Colonic mucosa (tissue), 4 donors: ENCODE measurements around the gene CCDC91. TPM values are rescaled to one million over a fixed set of nuclear protein-coding genes. Genes with fewer than 3 reads are reported as not detected.

ENCODE experiments used
- DNase-seq: peaks from one replicate; pipeline ENCODE4 v3.0.0-alpha.2; 2020
- H3K27ac ChIP-seq: fragments of 200-600 bp; one replicate; pipeline ENCODE4 v1.8.0; 2021
- H3K27me3 ChIP-seq: fragments of 200-600 bp; one replicate; pipeline ENCODE4 v1.8.0; 2021
- H3K36me3 ChIP-seq: fragments of 200-600 bp; one replicate; pipeline ENCODE4 v1.8.0; 2021
- H3K4me1 ChIP-seq: fragments of 200-600 bp; one replicate; pipeline ENCODE4 v1.8.0; 2021; ENCODE audit warnings: mild to moderate bottlenecking
- H3K4me3 ChIP-seq: fragments of 200-600 bp; one replicate; pipeline ENCODE4 v1.8.0; 2021
- H3K9ac ChIP-seq, 2 donors: one replicate each; pipeline ENCODE4 v1.7.0; 2013; ENCODE audit warnings: control low read depth in 2 of 2, low read depth in 2 of 2, low read length in 2 of 2
- H3K9me3 ChIP-seq: fragments of 200-600 bp; one replicate; pipeline ENCODE4 v1.8.0; 2021
- CTCF ChIP-seq: fragments of 200-600 bp; IDR thresholded peaks from one replicate; pipeline ENCODE4 v1.8.0; 2022; ENCODE audit warnings: antibody characterized with exemption, mild to moderate bottlenecking
- intact Hi-C: fragments of 100-400 bp; cut with DNase I; formaldehyde crosslinking; loops from one replicate; pipeline ENCODE4 v1.14.1; 2022
- total RNA-seq, 2 donors: library from RNA; stranded (reverse); fragmentation: NEBNext Ultra II Directional in 1 of 2; extraction: Animal tissue kit (Norgen Biotek cat#: 25700) in 1 of 2; gene quantifications; one replicate each; pipeline ENCODE4 v1.2.1, GENCODE V29; 2021
- donor health status: healthy.
- donor health status: DM: no; HTN: no; CAD: no.
- donor health status: DM: no; HTN: no; CAD: no.

Gene CCDC91
- total RNA-seq, 2 donors from 2014 or later: 15.6 to 20.5 TPM

DNA sequence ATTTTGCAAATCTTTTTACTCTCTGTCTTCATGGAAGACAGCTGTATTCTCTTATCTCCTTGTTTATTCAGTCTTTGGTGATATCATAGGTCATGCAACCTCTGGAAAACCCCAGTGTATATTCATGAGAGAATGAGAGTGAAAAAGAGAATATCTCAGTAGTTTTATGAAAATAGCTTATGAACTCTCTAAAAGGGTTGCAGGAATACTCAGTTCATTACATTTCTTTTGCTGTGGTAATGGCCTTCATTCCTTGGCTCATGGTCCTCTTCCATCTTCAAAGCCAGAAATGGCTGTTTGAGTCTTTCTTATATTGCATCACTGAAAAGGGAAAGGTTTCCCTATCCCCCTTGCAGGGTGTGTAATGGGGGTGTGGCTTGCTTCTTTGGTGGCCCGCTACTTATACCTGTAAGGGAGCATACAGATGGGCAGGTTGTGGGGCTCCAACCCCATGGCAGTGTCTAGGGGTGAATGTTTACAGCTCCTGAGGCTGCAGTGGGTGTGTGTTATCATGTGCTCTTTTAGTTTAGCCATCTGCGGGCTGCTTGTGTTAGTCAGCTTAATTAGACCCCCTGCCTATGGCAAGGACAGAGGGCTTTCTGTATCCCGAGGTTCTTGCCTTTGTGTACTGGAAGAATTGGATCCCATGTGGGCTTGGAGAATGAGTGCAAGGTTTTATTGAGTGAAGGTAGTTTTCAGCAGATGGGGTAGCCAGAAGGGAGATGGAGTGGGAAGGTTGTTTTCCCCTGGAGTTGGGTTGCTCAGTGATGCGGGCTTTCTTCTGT is 150.2 kb downstream of the CCDC91 start:
- DNase-seq: no peak
- Histone ChIP-seq H3K9me3 (no peaks in the 10 kb centered on the region), H3K27ac (no peak overlapping the region), H3K27me3 (no peaks in the 10 kb centered on the region), H3K9ac (no peak overlapping the region), H3K4me3 (no peak overlapping the region), H3K4me1 (no peaks in the 10 kb centered on the region), H3K36me3 (no peaks in the 10 kb centered on the region)
- no peak for TF ChIP-seq CTCF
- intact Hi-C loops: no loop called here

- intact Hi-C loops: no loop called here
- TF ChIP-seq CTCF: no peak
- H3K27ac ChIP-seq: no peak overlapping the region
- no peaks in the 10 kb centered on the region for H3K36me3 ChIP-seq
- H3K27me3 ChIP-seq: no peaks in the 10 kb centered on the region
- H3K4me1 ChIP-seq: no peaks in the 10 kb centered on the region
- no peak for DNase-seq
- no peak overlapping the region for H3K9ac ChIP-seq
- H3K9me3 ChIP-seq: no peaks in the 10 kb centered on the region
- H3K4me3 ChIP-seq: no peak overlapping the region
These were observed 153.5 kb downstream of the CCDC91 start for GRCh38 chr12:28343713-28344112.

GRCh38 chr12:28346567-28346966 is 156.3 kb downstream of the CCDC91 start:
- no peak for DNase-seq
- no peaks in the 10 kb centered on the region for H3K27me3 ChIP-seq
- H3K27ac ChIP-seq: no peak overlapping the region
- intact Hi-C loops: no loop called here
- H3K4me1 ChIP-seq: no peaks in the 10 kb centered on the region
- no peak for TF ChIP-seq CTCF
- H3K9me3 ChIP-seq: no peaks in the 10 kb centered on the region
- H3K9ac ChIP-seq: no peak overlapping the region
- H3K4me3 ChIP-seq: no peak overlapping the region
- H3K36me3 ChIP-seq: no peaks in the 10 kb centered on the region

DNA sequence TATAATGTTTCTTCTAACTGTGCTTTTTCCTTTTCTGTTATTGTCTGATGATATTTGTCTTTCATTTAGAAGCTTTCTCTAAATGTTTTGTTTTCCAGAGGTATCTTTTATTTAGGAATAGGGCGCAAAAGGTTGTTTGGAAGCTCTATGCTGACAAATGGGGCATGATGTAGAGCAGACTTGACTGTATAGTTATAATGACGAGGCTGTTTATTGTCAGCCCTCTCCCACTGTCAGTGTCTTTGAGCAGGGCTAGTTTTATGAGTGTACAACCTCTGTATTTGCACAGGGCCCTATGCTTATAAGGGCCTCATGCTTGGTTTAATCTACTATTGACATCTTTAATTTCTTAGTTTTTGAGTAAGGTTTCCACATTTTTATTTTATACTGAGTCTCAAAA is 158.9 kb downstream of the CCDC91 start:
- H3K9ac ChIP-seq: no peak overlapping the region
- H3K27me3 ChIP-seq: no peaks in the 10 kb centered on the region
- no peaks in the 10 kb centered on the region for H3K9me3 ChIP-seq
- no peak overlapping the region for H3K27ac ChIP-seq
- no peak for DNase-seq
- no peak overlapping the region for H3K4me3 ChIP-seq
- H3K36me3 ChIP-seq: no peaks in the 10 kb centered on the region
- intact Hi-C loops: no loop called here
- no peak for TF ChIP-seq CTCF
- H3K4me1 ChIP-seq: no peaks in the 10 kb centered on the region

GRCh38 chr12:28350502-28350901 is 160.2 kb downstream of the CCDC91 start:
- Histone ChIP-seq H3K9me3 (no peaks in the 10 kb centered on the region), H3K27ac (no peak overlapping the region), H3K36me3 (no peaks in the 10 kb centered on the region), H3K27me3 (no peaks in the 10 kb centered on the region), H3K9ac (no peak overlapping the region), H3K4me1 (no peaks in the 10 kb centered on the region), H3K4me3 (no peak overlapping the region)
- no peak for DNase-seq
- intact Hi-C loops: no loop called here
- TF ChIP-seq CTCF: no peak
